A673 (cell line): ENCODE results near the gene NFATC2.

Experiments
- EZH2 ChIP-seq: fragments of 200-600 bp; sonication (generic); IDR thresholded peaks from 2 replicates; pipeline ENCODE4 v1.6.1; 2017; ENCODE audit warnings: borderline replicate concordance, low read depth, mild to moderate bottlenecking, mixed read lengths, antibody characterized with exemption, low read length; ENCODE audit not compliant: poor library complexity, severe bottlenecking
- TF ChIP-seq, protein P1 (sequence below): fragments of 300-800, 200-600 bp; sonication (generic); conservative IDR thresholded peaks from 2 replicates; pipeline ENCODE4 v1.5.1; 2017; ENCODE audit warnings: low read depth, mild to moderate bottlenecking, antibody characterized with exemption, low read length, moderate library complexity, mixed read lengths

DNA sequence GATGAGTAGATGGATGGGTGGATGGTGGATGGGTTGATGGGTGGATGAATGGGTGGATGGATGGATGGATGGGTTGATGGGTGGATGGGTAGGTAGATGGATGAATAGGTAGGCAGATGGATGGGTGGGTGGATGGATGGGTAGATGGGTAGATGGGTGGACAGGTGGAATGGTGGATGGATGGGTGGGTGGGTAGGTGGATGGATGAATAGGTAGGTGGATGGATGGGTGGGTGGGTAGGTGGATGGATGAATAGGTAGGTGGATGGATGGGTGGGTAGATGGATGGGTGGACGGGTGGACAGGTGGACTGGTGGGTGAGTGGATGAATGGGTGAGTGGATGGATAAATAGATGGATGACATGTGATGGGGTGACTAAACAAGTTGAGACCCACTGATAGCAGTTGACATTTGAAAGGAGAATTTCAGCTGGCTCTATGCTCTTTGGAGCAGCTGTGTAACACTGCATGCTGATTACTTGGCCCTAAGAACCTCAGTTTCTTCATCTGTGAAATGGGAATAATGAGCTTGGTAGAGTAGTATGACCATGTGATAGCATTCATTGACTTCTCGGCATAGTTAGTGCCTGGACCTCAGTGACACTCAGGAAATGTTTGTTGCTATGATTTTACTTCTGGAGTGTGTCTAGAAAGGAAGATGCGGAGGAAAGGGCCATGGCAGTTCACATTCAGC, 184.3 kb downstream of the NFATC2 start:
- TF ChIP-seq EZH2: no peak
- TF ChIP-seq, protein P1, sequence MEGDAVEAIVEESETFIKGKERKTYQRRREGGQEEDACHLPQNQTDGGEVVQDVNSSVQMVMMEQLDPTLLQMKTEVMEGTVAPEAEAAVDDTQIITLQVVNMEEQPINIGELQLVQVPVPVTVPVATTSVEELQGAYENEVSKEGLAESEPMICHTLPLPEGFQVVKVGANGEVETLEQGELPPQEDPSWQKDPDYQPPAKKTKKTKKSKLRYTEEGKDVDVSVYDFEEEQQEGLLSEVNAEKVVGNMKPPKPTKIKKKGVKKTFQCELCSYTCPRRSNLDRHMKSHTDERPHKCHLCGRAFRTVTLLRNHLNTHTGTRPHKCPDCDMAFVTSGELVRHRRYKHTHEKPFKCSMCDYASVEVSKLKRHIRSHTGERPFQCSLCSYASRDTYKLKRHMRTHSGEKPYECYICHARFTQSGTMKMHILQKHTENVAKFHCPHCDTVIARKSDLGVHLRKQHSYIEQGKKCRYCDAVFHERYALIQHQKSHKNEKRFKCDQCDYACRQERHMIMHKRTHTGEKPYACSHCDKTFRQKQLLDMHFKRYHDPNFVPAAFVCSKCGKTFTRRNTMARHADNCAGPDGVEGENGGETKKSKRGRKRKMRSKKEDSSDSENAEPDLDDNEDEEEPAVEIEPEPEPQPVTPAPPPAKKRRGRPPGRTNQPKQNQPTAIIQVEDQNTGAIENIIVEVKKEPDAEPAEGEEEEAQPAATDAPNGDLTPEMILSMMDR: no peak
